Measurements from ENCODE around the gene SPATA33.
"Not testable (repeated sequence)": the region's sequence is repeated elsewhere in the genome, so short reads cannot be mapped to it uniquely, and the experiment has no call there.

Gene SPATA33

DNA sequence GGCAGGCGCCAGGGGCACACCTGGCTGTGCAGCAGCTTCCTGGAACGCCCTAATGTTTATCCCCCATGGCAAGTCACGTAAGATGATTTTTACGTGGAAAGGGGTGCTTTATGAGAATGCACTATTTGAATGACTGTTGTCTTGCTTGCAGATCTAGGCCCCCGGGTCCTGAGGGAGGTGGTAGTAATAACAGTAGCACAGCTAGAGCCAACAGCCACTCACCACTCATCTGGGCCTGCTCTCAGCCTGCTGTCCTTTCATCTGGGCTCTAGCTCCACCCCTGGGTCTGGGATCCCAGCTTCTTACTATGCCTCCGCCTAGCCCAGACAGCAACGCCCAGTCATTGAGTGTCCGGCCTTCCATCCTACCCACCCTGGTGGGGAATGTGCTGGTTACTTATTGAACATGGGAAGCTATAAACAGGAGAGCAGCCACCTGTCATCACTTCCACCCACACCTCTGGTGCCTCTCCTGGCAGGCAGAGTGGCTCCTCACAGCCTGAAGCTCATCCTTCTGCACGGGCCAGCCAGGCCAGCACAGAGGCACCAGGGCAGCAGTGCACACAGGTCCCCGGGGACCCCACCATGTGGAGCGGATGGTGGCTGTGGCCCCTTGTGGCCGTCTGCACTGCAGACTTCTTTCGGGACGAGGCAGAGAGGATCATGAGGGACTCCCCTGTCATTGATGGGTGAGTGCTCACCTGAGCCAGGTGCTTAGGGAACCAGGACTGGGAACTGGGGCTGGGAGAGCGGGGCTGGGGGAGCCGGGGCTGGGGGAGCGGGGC, 27.6 kb upstream of the SPATA33 start:
- DNase-seq (ENCODE audit: low read depth), result no peak

DNA sequence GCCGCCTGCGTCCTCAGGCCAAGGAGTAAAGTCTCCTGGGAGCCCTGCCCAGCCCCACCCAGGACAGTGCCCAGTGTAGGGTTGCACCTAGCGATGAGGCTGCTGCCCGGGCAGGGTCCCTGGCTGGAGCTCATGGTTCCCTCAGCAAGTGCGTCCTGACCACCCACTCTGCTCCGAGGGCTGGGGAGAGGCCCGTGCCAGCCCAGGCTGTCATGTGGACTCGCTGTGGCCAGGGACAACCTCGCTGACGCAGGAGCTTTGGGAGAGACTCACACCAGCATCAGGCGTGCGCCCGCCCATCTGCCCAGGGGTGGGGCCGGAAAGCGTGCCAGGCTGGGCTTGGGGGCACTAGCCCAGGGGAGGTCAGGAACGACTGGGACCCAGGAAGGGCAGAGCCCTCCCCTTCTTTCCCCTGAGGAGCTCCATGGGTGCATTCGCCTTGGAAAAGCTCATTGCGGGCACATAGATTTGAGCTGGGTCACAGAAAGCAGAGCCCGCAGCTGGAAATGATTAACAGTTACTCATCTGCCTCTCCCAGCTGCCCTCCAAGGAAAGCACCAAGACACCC, 24.5 kb upstream of the SPATA33 start:
- no peak for DNase-seq (ENCODE audit: low read depth)

DNA sequence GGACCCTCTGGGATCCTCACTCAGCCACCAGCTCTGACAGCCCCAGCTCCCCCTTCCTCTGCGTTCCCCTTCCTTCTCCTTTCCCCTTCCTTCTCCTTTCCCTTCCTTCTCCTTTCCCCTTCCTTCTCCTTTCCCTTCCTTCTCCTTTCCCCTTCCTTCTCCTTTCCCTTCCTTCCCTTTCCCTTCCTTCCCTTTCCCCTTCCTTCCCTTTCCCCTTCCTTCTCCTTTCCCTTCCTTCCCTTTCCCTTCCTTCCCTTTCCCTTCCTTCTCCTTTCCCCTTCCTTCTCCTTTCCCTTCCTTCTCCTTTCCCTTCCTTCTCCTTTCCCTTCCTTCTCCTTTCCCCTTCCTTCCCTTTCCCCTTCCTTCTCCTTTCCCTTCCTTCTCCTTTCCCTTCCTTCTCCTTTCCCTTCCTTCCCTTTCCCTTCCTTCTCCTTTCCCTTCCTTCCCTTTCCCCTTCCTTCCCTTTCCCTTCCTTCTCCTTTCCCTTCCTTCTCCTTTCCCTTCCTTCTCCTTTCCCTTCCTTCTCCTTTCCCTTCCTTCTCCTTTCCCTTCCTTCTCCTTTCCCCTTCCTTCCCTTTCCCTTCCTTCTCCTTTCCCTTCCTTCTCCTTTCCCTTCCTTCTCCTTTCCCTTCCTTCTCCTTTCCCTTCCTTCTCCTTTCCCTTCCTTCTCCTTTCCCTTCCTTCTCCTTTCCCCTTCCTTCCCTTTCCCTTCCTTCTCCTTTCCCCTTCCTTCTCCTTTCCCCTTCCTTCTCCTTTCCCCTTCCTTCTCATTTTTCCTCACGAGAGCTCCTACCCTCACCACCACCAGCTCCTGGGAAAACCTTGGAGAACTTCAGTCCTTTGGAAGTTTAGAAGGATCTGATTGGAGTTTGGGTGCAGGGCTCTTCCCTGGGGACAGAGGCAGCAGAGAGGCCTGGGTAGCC, 22.9 kb upstream of the SPATA33 start:
- DNase-seq (ENCODE audit: low read depth), result not testable (repeated sequence)

DNA sequence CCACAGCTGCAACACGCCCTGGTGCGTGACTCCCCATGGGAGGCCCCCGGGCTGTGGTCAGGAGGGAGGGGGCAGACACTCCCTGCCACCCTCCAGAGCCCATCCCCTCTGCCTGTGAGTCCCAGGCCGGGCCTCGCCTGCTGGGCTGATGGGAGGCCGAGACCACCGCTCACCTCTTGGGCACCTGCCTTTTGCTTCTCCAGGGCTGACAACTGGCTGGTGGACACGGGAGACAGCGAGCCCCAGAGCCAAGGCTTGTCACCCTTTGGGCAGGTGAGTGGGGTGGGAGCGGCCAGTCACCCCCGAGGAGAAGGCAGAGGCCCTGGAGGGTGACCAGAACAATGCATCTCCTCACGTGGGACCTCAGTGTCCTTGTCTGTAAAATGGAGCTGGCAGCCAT, 21.0 kb upstream of the SPATA33 start:
- DNase-seq (ENCODE audit: low read depth), result no peak

DNA sequence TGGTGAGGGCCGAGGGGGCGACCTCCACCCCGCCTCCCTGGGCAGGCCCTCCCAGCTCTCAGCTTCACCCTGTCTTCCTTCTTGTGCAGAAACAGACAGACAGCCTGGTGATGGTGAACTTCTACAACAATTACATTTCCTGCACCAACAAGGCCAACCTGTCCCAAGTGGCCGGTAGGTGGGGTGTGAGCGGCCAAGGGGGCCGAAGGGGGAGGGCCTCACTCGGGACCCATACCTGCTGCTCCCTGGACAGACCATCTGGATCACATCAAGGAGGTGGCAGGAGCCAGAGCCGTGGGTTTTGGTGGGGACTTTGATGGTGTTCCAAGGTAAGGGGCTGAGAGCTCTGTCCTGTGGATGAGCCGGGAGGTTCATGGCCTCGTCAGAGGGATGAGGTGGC, 20.3 kb upstream of the SPATA33 start:
- no peak for DNase-seq (ENCODE audit: low read depth)

DNA sequence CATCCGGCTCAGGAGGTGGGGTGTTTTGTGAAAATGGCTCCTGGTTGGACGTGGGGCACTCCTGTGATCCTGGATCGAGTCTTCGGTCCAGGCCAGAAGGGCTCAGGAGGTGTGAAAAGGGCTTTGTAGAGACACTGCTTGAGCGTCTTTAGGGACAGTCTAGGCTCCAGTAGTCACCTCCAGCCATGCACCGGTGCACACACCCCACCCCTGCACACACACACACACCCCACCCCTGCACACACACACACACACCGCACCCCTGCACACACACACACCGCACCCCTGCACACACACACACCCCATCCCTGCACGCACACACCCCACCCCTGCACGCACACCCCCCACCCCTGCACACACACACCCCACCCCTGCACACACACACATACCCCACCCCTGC, 19.2 kb upstream of the SPATA33 start:
- no peak for DNase-seq (ENCODE audit: low read depth)

DNA sequence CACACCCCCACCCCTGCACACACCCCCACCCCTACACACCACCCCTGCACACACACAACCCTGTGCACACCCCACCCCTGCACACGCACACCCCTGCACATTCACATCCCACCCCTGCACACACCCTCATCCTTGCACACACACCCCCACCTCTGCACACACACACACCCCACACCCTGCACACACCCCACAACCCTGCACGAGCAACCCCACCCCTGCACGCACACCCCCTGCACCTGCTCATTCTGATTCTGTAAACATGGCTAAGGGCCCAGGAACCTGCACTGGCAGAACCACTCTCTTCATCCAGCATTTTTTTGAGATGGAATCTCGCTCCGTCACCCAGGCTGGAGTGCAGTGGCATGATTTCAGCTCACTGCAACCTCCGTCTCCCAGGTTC, 18.3 kb upstream of the SPATA33 start:
- no peak for DNase-seq (ENCODE audit: low read depth)

DNA sequence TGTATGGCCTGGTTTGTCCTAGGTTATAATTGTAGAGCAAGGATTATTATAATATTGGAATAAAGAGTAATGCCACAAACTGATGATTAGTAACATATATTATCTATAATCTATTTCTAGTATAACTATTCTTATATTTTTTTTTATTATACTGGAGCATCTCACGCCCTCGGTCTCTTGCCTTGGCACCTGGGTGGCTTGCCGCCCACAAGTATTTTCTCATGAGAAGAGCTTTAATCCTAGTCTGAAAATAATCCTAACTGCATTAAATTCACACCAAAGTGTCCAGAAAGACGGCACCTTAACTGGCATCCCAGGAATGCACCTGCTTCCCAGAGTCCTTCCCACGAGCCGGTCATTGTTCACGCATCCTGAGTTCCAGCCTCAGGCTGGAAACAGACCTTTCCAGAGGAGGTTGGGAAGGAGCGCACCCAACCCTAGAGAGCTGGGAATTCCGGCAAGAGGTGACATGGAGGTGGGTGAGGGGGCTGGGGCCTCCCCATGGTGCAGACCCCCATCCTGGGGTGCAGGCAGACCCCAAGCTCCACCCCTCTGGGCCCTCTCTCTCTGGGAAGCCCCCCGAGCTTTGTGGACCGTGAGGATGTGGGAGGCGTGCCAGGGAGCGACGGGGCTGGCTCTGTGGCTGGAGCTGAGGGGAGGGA, 16.0 kb upstream of the SPATA33 start:
- no peak for DNase-seq (ENCODE audit: low read depth)

DNA sequence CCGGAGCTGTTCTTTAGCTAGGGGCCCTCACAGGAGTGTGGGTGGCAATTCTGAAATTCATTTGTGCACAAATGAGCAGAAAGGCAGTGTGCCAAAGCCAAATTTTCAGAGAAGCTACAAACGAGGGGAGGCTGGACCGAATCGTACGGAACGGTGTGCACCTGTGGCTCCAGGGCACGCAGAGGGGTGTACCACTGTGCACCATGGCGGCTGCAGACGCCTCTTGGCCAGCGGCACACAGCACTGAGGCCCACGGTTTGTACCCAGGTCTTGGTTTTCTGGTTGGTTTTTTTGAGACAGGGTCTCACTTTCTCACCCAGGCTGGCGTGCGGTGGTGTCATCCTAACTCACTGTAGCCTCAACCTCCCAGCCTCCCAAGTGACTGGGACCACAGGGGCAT, 15.1 kb upstream of the SPATA33 start:
- DNase-seq (ENCODE audit: low read depth), result no peak

DNA sequence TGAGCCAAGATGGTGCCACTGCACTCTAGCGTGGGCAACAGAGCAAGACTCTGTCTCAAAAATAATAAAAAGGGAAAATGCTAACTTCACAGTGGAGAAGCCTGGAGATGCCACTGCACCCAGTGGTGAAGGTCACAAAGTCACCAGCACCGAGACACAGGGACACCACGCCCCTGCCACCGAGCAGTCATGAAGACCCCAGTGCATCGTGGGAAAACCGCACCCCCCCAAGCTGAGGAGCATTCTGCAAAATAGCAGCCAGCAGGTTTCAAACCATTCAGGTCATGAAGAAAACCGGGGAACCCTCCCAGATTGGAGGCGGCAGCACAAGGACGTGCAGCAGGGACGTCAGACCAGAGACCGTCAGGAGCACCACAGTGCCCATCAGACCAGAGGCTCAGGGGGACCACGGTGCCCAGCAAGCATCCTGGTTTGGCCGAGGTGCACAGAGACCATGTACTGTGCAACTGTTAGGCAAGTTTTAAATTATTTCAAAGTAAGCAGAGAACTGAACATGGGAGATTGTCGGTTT, 13.8 kb upstream of the SPATA33 start:
- DNase-seq (ENCODE audit: low read depth), result no peak

DNA sequence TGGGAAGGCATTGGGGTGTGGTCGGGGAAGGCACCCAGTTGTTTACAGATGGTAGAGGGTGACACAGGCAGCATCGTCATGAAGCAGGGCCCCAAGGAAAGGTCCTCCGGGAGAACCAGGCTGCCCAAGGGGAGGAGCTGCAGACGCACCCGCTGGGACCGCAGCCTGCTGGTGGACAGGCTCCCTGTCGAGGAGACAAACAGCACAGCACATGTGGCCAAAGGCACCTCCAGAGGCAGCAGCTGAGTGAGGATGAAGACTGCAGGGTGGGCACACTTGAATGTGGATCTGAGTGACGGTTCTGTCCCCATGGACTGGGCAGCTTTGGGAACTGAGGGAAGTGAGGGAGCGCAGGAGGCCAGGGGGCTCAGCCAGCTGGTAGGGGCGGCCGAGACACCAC, 12.5 kb upstream of the SPATA33 start:
- no peak for DNase-seq (ENCODE audit: low read depth)

DNA sequence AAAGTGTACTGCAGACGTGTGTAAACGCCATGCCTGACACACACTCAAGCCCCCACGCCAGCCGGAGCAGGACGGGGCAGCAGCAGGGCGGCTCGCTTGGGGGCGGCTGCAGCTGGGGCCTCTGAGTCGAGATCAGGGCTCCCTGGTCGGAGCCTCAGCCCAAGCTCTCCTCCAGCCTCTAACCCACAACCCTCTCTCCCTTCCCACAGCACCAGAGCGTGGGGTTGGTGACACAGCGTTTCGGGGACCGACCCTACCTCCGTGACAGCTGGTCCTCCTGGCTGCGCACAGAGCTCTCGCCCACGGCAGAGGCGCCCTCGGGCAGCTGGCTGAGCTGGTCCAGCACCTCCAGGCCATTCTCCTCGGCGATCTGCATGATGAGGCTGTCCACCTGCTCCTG, 11.4 kb upstream of the SPATA33 start:
- DNase-seq (ENCODE audit: low read depth), result no peak

DNA sequence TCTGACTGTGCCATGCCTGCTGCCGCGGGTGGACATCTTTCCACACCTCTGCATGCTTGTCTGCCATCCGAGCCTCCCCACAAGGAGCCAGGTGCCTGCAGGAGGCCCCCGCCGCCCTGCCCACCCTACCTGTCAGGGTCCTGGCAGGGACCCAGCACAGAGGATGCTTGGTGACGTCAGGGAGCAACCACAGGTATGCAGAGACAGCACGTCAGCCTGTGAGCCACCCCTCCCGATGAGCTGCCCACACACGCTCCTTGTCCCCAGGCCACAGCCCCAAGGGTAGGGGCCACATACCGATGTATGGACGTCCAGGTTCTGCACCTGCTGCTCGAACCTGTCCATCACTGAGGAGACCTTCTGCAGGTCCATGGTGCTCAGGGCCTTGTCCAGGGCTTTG, 10.7 kb upstream of the SPATA33 start:
- no peak for DNase-seq (ENCODE audit: low read depth)

DNA sequence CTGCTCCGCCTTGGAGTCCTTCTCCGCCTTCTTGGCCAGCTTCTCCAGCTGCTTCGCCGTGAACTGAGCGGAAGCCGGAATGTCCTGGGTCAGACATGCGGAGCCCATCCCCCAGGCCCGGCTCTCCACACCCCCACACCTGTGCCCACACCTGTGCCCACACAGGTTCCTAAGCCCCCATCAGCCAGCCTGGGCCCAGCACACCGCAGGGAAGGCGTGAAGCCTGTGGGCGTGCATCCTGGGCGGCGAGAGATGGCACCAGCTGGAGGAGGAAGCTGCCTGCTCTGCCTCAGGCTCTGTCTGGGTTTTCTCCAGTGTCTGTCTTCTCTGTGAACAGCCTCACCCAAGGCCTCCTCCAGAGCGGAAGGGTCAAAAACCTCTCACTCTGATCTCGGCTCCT, 6.1 kb upstream of the SPATA33 start:
- DNase-seq (ENCODE audit: low read depth), result no peak

DNA sequence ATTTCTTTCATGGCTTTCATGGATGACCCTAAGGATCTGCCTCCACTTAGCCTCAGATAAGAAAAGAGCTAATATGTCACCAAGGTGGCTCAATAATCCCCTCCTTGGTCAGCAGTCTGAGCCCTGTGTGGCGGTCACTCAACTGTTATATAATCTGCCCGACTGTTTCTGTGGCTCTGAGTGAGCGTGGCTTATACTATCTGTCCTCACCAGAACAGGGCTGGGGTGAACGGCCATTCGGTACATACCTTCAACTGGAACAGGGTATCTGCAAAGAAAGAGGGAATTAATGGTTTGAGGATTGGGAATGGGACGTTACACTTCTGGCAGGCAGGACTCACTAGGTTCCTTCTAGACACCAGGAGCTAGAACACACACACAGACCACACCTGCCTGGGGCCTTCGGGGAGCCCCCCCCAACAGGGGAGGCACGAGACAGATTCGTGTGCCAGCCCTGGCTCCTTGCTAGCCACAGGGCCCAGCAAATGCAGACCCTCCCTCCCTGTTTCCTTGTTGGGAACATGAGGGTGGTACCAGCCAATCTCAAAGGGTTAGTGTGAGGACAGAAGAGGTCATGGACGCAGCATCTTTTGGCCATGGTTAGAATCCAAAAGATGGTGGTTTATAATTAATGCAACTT, 3.9 kb upstream of the SPATA33 start:
- DNase-seq (ENCODE audit: low read depth), result no peak

DNA sequence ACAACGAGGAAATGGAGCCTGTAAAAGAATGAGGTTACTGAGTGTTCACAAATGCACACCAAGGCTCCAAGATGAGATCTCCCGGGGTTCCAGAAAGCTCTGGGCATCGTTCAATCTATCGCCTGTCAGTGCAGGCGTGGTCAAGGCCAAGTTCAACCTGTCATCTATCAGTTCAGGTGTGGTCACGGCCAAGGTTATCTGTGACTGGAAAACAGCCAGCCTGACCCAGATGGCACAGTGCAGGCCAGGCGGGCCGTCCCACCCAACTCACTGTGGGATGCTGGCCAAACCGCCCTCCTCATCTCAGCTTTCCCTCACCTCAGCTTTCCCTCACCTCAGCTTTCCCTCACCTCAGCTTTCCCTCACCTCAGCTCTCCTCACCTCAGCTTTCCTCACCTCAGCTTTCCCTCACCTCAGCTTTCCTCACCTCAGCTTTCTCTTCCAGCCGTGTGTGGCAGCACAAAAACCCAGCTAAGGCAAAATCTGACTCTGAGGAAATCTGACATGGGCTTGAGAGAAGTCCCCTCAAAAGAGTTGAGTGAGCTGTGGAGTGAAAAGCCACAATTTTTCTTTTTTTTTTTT, 2.5 kb upstream of the SPATA33 start:
- no peak for DNase-seq (ENCODE audit: low read depth)

DNA sequence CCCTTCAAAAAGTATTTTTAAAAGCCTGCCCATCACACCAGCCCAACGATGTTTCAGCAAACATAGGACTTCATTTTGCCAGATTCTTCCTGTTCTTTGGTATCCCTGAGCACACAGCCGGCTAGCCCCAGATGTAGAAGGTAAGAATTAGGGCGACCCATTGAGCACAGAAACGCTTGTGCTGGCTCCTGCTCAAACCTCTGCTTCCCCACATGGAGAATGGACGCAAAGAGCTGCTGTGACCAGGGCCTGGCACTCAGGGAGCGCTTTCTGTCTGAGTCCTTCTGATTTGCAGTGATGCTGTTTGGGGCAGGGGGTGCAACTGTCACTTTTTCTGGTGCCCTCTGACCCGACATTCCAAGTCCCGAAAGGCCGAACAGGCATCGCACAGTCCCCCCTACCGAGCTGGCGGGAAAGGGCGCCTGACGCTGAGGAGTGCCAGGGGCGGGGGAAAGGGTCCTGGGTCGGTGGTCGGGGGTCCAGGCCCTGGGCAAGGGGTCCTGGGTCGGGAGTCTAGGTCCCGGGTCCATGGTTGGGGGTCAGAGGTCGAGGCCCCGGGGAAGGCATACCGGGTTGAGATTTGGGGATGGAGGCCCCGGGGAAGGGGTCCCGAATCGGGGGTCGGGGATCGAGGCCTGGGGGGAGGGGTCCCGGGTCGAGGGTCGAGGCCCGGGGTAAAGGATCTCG, 1.1 kb upstream of the SPATA33 start:
- no peak for DNase-seq (ENCODE audit: low read depth)

DNA sequence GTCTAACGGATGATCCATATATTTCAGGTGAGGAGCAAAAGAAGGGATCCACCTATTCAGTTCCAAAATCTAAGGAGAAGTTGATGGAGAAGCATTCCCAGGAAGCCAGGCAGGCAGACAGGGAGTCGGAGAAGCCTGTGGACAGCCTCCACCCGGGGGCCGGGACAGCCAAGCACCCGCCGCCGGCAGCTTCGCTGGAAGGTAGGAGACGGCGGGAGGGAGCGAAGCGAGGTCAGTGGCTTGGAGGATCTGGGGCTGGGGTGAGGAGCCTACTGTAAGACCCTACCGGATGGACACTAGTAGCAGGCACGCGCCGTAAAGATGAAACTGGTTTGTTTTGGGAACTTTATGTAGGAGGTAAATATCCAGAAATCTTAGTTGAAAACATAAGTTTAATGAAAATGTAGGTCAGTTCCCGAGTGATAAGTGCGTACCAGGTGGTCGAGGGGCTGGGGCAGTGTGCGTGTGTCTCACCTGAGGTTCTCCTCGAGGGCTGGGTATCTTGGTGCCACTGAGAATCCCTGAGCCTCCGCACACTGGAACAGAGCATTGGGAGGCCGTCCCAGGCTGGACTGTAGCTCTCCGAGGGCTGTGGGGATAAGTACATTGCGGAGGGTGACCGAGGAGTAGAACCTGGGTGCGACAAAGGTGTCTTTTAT, 714 bp downstream of the SPATA33 start:
- DNase-seq (ENCODE audit: low read depth), result no peak

DNA sequence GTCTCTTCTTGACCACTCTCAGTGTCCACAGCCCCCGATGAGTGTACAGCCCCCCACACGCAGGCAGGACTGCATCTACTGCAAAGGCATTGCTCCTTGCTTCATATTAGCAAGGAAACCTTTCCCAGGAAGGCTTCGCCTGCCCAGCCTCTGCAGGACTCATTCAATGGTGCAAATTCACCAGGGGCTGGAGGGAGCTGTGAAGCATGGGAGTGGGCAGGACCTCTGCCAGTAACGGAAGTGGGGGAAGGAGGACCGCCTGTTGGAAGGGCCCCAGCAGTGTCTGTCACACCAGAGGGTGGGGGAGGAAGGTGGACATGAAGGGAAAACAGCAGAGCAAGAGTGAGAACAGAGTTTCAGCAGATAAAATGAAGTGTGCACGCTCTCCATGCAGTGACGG, 2.5 kb downstream of the SPATA33 start:
- no peak for DNase-seq (ENCODE audit: low read depth)

DNA sequence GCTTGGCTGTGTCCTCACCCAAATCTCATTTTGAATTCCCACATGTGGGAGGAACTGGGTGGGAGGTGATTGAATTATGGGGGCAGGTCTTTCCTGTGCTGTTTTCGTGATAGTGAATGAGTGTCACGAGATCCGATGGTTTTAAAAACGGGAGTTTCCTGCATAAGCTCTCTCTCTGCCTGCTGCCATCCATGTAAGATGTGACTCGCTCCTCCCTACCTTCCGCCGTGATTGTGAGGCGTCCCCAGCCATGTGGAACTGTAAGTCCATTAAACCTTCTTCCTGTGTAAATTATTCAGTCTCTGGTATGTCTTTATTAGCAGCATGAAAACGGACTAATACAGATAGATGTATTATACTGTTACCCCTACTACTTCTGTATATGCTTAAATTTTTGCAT, 3.6 kb downstream of the SPATA33 start:
- no peak for DNase-seq (ENCODE audit: low read depth)

Measured in activated T-helper 1 cell treated with Interleukin-2 at 50 U/mL for 16 hours (primary cell).